Uterus (tissue), 2 donors: ENCODE data around the gene PAQR7.

Experiments used
- POLR2A ChIP-seq, 2 donors: fragments of 450-650 bp; IDR thresholded peaks; one replicate each; pipeline ENCODE4 v1.6.1; 2016; ENCODE audit warnings: antibody characterized with exemption in 2 of 2, mild to moderate bottlenecking in 1 of 2, moderate library complexity in 1 of 2
- TF ChIP-seq, protein P1 (sequence below), 4 experiments: fragments of 200-600 bp in 2 of 4; fragments of 450-650 bp in 2 of 4; sonication (generic) in 2 of 4; IDR thresholded peaks; one replicate each; pipeline ENCODE4 v1.5.1; 2016 to 2019; ENCODE audit warnings: antibody characterized with exemption in 4 of 4, mild to moderate bottlenecking in 2 of 4, moderate library complexity in 1 of 4

DNA sequence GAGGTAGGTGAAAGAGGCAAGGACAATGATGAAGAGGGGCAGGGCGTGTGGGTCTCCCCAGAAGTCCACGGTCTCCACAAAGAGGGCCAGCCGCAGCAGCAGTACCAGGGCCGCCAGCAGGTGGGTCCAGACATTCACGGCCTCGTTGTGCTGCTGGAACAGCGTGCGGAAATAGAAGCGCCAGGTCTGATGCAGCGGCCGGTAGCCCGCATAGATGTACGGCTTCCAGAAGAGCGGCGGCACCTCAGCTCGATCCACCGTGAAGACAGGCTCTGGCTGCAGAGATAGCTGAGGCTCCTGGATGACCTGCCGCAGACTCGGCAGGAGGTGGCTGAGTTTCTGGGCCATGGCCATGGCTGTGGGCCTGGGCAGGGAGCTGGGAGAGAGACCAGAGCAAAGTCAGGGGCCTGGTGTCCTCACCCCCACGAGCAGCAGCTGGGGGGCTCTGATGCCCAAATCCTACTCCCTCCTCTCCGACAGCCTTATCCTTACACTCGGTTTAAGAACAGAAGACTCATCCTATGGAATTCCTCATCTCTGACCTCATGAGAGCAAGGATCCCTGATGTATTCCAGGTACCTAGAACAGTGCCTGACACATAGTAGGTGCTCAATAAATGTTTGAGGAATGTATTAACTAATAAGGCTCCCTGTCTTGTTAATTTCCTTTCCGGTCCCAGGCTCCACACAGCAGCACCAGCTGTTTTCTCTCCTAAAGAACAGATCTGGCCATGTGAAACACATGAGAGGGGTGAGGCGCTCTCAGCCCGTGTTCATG lies 11.8 kb downstream of the PAQR7 start:
- TF ChIP-seq POLR2A (IDR thresholded peaks at IDR 0.05), result no peak
- TF ChIP-seq, protein P1, sequence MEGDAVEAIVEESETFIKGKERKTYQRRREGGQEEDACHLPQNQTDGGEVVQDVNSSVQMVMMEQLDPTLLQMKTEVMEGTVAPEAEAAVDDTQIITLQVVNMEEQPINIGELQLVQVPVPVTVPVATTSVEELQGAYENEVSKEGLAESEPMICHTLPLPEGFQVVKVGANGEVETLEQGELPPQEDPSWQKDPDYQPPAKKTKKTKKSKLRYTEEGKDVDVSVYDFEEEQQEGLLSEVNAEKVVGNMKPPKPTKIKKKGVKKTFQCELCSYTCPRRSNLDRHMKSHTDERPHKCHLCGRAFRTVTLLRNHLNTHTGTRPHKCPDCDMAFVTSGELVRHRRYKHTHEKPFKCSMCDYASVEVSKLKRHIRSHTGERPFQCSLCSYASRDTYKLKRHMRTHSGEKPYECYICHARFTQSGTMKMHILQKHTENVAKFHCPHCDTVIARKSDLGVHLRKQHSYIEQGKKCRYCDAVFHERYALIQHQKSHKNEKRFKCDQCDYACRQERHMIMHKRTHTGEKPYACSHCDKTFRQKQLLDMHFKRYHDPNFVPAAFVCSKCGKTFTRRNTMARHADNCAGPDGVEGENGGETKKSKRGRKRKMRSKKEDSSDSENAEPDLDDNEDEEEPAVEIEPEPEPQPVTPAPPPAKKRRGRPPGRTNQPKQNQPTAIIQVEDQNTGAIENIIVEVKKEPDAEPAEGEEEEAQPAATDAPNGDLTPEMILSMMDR (IDR thresholded peaks at IDR 0.05), result no peak
